T-helper 9 cell (primary cell): ENCODE data around the gene KRTAP12-3.

Experiments used
- DNase-seq: peaks from one replicate; pipeline ENCODE4 v3.0.0-alpha.2; 2020

Gene KRTAP12-3

DNA sequence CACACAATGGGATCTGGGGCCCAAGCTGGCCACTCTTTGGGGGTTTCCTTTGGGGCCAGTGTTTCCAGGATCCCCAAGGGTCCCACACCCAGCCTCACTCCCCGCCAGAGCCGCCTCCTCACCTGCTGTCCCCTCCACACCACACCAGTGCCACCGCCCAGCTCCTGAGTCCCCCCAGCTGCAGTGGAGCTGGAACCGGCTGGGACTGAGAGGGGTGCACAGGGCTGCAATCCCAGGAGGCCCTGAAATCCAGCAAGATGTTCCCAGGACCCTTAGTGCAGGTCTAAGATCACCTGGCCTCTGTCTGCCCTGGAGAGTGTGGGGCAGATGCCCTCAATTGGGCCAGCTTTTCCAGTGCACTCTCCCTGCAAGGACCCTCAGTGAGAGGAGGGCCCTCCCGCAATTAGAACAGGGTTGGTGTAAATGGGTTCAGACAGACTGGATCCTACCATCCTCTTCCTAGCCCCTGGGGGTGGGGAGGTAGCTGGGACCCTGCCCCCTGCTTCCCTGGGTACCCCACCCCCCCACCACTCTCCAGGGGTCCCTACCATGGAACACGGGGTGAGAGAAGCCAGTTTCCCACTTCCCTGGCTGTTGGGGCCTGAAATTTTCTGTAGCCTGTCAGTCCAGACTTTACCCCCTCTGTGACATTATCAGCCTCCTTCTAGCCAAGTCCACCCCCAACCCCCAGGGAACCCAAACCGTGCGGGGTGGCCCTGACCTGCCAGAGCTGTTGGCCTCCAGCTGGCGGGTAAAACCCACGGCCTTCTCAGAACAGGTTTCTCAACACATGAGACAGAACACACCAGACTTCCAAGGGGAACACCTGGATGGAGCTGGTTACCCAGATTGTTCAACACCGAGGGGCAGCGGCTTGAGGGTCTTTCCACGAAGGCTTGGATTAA is 46.3 kb downstream of the KRTAP12-3 start:
- DNase-seq, result no peak

DNA sequence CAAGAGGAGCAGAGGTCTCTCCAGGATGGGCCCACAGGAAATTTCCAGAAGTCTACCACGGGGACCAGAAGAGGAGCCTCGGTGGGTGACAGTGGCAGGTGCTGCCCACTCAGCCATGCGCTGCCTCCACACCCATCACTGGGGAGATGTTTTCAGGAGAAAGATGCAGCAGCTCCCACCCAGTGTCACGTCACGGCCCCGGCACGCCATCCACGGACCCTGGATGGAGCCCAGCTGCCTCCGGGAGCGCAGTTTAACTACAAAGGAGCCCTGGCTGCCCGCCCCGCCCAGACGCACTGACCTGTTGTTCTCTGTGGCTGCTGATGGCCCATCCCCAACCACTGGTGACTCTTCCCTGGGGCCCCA is 46.9 kb downstream of the KRTAP12-3 start:
- no peak for DNase-seq

DNA sequence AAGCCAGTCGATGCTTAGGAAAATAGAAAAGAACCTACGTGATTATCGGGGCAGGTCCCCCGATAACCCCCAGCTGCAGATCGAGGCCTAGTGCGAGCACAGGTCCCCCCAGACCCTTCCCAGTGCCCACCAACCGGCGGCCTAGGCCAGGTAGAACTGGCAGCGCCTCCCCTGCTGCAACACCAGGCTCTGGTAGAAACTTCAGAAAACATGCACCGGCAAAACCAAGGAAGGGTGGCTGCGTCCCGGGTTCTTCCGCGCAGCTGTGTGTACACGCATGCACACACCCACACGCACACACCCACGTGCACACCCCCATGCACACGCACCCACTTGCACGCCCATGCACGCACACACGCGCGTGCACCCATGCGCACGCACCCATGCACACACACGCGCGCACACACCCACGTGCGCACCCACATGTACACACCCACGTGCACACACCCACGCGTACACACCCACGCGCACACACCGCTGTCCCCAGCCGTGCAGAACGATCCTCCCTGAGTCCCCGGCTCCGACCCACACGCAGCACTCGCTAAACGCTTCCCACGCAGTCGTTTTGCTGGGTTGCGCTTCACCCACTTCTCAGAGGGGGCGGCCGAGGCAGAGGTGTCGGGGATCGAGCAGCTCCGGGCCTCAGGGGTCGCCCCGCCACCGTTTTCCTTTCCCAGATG is 48.4 kb downstream of the KRTAP12-3 start:
- DNase-seq, result no peak

DNA sequence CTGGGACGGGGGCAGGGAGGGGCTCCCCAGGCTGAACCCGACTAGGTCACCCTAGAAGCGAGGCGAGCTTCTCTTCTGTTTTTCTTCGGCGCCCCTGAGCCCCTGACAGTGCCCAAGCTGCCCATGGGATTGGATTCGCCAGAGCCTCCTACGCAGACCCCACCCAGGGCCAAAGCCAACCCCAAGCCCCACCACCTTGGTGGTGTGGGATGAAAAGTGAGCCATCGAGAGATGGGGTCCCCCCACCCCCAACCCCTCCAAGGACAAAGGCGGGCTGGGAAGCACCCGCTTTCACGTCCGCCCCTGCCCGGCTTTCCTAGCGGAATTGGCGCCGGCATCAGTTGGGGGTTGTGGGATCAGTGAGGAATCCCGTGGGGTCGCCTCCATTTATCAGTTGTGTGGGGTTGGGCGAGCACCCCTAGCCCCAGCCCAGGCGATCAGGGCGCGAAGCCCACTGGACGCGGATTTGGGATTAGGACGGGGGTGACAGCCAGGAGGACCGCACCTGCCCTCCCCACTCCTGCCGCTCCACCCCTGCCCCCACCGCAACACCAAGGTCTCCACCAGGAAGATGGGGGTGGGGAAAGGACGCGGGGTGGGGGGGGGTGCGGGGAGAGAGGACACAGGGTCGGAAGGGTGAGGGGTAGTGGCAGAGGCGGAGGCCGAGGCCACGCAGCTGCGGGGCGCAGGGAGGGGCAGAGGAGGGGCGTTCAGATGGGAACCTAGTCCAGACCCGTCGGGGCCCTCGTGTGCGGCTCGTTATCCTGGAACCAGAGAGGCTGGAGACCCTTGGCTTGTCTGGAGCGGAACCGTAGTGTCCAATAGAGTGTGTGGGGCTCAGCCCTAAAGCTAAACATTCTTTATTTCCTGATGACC is 49.2 kb downstream of the KRTAP12-3 start:
- DNase-seq, result no peak
